ENCODE measurements around the gene PAM. TPM values are rescaled to one million over a fixed set of nuclear protein-coding genes. Genes with fewer than 3 reads are reported as not detected.

PAM gene
- total RNA-seq, 1 experiment from 2014 or later, result 90.0 TPM

DNA sequence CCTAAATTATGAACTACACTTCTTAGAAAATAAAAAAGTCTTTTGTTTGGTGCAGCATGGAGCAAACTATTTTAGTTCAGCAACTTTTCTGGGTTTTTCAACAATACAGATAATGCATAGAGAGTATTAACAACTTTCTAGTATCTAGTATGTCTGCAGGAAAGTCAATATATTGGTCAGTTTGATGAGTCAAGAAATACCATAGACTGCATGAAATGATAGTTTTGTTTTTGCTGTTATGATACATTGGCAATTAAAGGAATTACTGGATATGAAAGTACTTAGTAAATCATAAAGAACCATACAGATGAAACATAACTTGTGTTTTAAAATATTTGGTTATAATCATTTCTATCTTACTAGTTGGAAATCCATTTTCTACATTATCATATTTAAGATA lies 191.3 kb downstream of the PAM start:
- H3K27ac ChIP-seq (ENCODE audit: low read length), result no peak overlapping the region
- TF ChIP-seq EZH2 (IDR thresholded peaks at IDR 0.05; ENCODE audit: low read length, unreplicated experiment) (no peak), EZH2phosphoT487 (IDR thresholded peaks at IDR 0.05; ENCODE audit: borderline replicate concordance, low read length) (no peak)
- TF ChIP-seq, protein P1, sequence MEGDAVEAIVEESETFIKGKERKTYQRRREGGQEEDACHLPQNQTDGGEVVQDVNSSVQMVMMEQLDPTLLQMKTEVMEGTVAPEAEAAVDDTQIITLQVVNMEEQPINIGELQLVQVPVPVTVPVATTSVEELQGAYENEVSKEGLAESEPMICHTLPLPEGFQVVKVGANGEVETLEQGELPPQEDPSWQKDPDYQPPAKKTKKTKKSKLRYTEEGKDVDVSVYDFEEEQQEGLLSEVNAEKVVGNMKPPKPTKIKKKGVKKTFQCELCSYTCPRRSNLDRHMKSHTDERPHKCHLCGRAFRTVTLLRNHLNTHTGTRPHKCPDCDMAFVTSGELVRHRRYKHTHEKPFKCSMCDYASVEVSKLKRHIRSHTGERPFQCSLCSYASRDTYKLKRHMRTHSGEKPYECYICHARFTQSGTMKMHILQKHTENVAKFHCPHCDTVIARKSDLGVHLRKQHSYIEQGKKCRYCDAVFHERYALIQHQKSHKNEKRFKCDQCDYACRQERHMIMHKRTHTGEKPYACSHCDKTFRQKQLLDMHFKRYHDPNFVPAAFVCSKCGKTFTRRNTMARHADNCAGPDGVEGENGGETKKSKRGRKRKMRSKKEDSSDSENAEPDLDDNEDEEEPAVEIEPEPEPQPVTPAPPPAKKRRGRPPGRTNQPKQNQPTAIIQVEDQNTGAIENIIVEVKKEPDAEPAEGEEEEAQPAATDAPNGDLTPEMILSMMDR (conservative IDR thresholded peaks at IDR 0.05; ENCODE audit: low read depth, low read length), result no peak
- H3F3A ChIP-seq (ENCODE audit: low read length, unreplicated experiment), result no peaks in the 10 kb centered on the region
- DNase-seq (no peak), ATAC-seq (no peak)
- POLR2A ChIA-PET (ENCODE audit: unreplicated experiment), result no interaction called here
- intact Hi-C loops (cut with micrococcal nuclease), result no loop called here
- no peak overlapping the region for H3K4me2 ChIP-seq (ENCODE audit: low read length)
- no peaks in the 10 kb centered on the region for H3K9me3 ChIP-seq (ENCODE audit: low read length)
- no peak overlapping the region for H2AFZ ChIP-seq (ENCODE audit: low read length)
- CTCF ChIA-PET, result no interaction called here
- no TSS peak for BruUV-seq (replicated peaks)
- H3K9me2 ChIP-seq (replicated peaks; ENCODE audit: low read length), result no peaks in the 10 kb centered on the region
- H3K4me1 ChIP-seq (ENCODE audit: insufficient read depth, low read length), result no peaks in the 10 kb centered on the region
- no peaks in the 10 kb centered on the region for H3K27me3 ChIP-seq (ENCODE audit: low read length)
- no peaks in the 10 kb centered on the region for H3K79me2 ChIP-seq (ENCODE audit: low read length)
- no peak overlapping the region for H3K9ac ChIP-seq (ENCODE audit: low read length)
- H4K20me1 ChIP-seq (ENCODE audit: low read length), result no peaks in the 10 kb centered on the region
- no peaks in the 10 kb centered on the region for H3K36me3 ChIP-seq (ENCODE audit: low read depth, low read length)
- no peak overlapping the region for H3K4me3 ChIP-seq (ENCODE audit: low read length)

DNA sequence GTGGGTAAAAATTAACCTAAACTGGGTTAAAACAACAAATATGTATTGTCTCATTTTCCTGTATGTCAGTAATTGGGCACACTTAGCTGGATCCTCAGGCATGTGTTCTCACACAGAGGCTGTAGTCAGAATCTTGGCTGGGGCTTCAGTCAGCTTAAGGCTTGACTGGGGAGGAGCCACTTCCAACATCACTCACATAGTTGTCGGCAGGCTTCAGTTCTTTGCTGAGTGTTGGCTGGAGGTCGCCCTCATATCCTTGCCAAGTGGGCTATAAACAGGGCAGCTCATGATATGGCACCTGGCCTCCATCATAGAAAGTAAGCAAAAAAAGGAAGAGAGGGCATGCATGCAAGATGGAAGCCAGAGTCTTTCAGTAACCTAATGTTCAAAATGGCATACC lies 191.9 kb downstream of the PAM start:
- Histone ChIP-seq H3K27ac (ENCODE audit: low read length) (no peak overlapping the region), H3F3A (ENCODE audit: low read length, unreplicated experiment) (no peaks in the 10 kb centered on the region), H4K20me1 (ENCODE audit: low read length) (no peaks in the 10 kb centered on the region), H3K4me2 (ENCODE audit: low read length) (no peak overlapping the region), H3K4me3 (ENCODE audit: low read length) (no peak overlapping the region), H3K27me3 (ENCODE audit: low read length) (no peaks in the 10 kb centered on the region), H3K36me3 (ENCODE audit: low read depth, low read length) (no peaks in the 10 kb centered on the region), H3K4me1 (ENCODE audit: insufficient read depth, low read length) (no peaks in the 10 kb centered on the region), H3K9me2 (replicated peaks; ENCODE audit: low read length) (no peaks in the 10 kb centered on the region), H2AFZ (ENCODE audit: low read length) (no peak overlapping the region), H3K79me2 (ENCODE audit: low read length) (no peaks in the 10 kb centered on the region), H3K9me3 (ENCODE audit: low read length) (no peaks in the 10 kb centered on the region), H3K9ac (ENCODE audit: low read length) (no peak overlapping the region)
- TF ChIP-seq EZH2 (IDR thresholded peaks at IDR 0.05; ENCODE audit: low read length, unreplicated experiment) (no peak), EZH2phosphoT487 (IDR thresholded peaks at IDR 0.05; ENCODE audit: borderline replicate concordance, low read length) (no peak)
- TF ChIP-seq, protein P1 (conservative IDR thresholded peaks at IDR 0.05; ENCODE audit: low read depth, low read length), result no peak
- CTCF ChIA-PET, result no interaction called here
- intact Hi-C loops (cut with micrococcal nuclease), result no loop called here
- ATAC-seq, result no peak
- POLR2A ChIA-PET (ENCODE audit: unreplicated experiment), result no interaction called here
- DNase-seq, result no peak
- BruUV-seq (replicated peaks), result no TSS peak

DNA sequence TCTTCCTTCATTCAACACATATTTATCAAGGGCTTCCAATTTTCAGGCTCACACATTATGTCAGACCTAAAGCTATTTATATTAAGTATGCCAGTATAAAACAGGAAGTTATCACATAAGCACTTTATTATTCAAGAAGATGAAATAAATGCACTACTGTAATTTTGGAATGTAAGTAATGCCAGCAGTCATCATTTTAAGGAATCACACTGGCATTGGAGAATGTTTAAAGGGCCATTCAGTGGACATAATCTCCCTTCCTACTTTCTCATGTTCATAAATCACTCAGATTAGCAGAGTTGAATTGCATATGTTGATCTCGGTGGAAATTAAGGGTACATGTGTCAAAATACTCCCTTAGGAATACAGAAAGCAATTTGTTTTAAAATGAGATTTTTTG lies 200.4 kb downstream of the PAM start:
- BruUV-seq (replicated peaks), result no TSS peak
- no peaks in the 10 kb centered on the region for H3K79me2 ChIP-seq (ENCODE audit: low read length)
- H3K9me2 ChIP-seq (replicated peaks; ENCODE audit: low read length), result no peaks in the 10 kb centered on the region
- no peaks in the 10 kb centered on the region for H3K36me3 ChIP-seq (ENCODE audit: low read depth, low read length)
- H3K4me2 ChIP-seq (ENCODE audit: low read length), result no peak overlapping the region
- H3K9me3 ChIP-seq (ENCODE audit: low read length), result no peaks in the 10 kb centered on the region
- intact Hi-C loops (cut with micrococcal nuclease), result no loop called here
- no peak overlapping the region for H3K4me3 ChIP-seq (ENCODE audit: low read length)
- no peaks in the 10 kb centered on the region for H3K27me3 ChIP-seq (ENCODE audit: low read length)
- DNase-seq (no peak), ATAC-seq (no peak)
- H3F3A ChIP-seq (ENCODE audit: low read length, unreplicated experiment), result peaks cover 3% of the 10 kb centered on the region
- peaks cover 18% of the 10 kb centered on the region for H3K4me1 ChIP-seq (ENCODE audit: insufficient read depth, low read length)
- H4K20me1 ChIP-seq (ENCODE audit: low read length), result no peaks in the 10 kb centered on the region
- TF ChIP-seq, protein P1 (conservative IDR thresholded peaks at IDR 0.05; ENCODE audit: low read depth, low read length), result no peak
- H2AFZ ChIP-seq (ENCODE audit: low read length), result no peak overlapping the region
- H3K9ac ChIP-seq (ENCODE audit: low read length), result no peak overlapping the region
- ChIA-PET POLR2A (ENCODE audit: unreplicated experiment) (no interaction called here), CTCF (no interaction called here)
- no peak overlapping the region for H3K27ac ChIP-seq (ENCODE audit: low read length)

Measured in PC-3 (cell line).